Measurements from ENCODE around the gene INO80E.
"Not testable (repeated sequence)": the region's sequence is repeated elsewhere in the genome, so short reads cannot be mapped to it uniquely, and the experiment has no call there.

INO80E gene

GRCh38 chr16:30010844-30011713 lies 15.0 kb downstream of the INO80E start, which contains the start of gene DOC2A:
Gene DOC2A (minus strand): TSS chr16:30011027. CDS start chr16:30010222, 805 bp downstream.
- DNase-seq, result peak; percentile 71

DNA sequence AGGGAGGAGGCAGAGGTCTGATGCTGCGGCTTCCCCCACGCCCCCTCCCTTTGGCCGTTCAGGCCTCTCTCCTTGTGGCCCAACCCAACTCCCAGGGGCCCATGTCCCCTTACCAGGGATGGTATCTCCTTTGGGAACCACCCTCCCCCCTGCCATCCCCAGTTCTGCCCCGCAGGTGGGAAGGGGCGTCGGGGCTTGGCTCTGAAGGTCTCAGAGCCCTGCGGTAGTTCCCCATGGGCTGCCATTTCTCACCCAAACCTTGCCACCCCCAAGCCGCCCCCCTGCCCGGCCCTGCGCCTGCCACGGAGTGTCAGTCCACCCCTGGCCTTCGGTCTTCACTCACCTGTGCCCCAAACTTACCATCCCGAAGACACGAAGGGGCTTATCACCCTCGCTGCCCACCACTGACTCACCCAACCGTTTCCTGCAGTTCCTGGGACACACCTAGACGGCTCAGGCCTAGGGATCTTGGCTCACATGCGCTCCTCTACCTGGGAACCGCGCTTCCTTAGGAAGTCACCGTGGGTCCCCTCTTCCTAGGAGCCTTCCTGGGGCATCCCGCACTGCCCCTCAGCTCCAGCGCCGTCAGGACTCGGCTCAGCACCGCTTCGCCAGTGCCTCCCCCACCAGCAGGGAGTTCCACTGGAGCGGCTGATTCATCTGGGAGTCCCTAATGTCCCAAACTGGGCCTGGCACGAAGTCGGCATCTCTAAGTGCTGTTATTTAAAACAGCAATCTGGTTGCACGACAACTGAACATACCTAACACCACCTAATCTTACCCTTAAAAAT lies 15.9 kb downstream of the INO80E start:
- DNase-seq, result no peak

DNA sequence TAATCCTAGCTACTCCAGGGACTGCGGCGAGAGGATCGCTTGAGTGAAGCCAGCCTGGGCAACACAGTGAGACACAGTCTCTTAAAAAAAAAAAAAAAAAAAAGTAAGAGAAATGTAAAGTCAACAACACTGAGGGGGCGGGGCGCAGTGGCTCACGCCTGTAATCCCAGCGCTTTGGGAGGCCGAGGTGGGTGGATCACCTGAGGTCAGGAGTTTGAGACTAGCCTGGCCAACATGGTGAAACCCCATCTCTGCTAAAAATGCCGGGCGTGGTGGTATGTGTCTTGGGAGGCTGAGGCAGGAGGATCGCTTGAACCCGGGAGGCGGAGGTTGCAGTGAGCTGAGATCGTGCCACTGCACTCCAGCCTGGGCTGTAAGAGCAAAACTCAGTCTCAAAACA lies 16.6 kb downstream of the INO80E start:
- DNase-seq, result not testable (repeated sequence)

DNA sequence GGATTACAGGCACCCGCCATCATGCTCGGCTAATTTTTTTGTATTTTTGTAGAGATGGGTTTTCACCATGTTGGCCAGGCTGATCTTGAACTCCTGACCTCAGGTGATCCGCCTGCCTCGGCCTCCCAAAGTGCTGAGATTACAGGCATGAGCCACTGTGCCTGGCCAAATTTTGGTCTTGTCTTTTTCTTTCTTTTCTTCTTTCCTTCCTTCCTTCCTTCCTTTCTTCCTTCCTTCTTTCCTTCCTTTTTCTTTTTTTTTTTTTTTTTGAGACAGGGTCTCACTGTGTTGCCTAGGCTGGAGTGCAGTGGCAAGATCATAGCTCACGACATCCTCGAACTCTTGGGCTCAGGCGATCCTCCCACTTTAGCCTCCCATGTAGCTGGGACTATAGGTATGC lies 19.4 kb downstream of the INO80E start:
- DNase-seq, result not testable (repeated sequence)

GRCh38 chr16:30016555-30017276 lies 20.7 kb downstream of the INO80E start:
- DNase-seq, result no peak

DNA sequence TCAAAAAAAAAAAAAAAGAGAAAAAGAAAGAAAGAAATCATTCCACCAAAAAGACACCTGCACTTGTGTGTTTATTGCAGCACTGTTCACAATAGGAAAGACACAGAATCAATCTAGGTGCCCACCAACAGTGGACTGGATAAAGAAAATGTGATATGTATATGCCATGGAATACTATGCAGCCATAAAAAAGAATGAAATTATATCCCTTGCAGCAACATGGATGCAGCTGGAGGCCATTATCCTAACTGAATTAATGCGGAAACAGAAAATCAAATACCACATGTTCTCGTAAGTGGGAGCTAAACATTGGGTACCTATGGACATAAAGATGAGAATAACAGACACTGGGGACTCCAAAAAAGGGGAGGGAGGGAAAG lies 21.2 kb downstream of the INO80E start:
- no peak for DNase-seq

DNA sequence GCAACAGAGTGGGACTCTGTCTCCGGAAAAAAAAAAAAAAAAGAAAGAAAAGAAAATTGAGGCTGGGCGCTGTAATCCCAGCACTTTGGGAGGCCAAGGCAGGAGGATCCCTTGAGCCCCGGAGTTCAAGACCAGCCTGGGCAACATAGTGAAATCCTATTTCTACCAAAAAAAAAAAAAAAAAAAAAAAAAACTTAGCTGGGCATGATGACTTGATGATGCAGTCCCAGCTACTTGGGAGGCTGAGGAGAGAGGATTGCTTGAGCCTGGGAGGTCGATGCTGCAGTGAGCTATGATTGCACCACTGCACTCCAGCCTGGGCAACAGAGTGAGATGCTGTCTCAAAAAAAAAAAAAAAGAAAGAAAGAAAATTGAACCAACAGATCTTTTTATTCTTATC lies 21.9 kb downstream of the INO80E start:
- DNase-seq, result not testable (repeated sequence)

DNA sequence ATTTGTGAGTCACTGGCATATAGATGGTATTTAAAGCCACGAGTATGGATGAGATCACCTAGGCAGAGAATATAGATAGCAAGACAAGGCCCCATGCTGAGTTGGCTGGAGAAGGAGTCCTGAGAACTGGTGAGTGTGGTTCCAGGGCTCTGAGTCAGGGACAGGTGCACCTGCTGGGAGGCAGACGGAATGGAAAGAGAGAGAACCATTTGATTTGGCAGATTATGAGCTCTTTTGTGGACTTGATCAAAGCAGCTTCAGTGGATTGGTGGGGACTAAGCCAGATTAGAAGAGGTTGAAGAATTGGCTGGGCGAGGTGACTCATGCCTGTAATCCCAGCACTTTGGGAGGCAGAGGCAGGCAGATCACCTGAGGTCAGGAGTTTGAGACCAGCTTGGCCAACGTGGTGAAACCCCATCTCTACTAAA lies 22.7 kb downstream of the INO80E start:
- DNase-seq, result no peak

- no peak for DNase-seq
Measured at GRCh38 chr16:30022887-30023286, 26.8 kb downstream of the INO80E start, which contains the start of gene C16orf92. Gene C16orf92 (plus strand): TSS chr16:30023198. CDS start chr16:30023341, 143 bp downstream.

DNA sequence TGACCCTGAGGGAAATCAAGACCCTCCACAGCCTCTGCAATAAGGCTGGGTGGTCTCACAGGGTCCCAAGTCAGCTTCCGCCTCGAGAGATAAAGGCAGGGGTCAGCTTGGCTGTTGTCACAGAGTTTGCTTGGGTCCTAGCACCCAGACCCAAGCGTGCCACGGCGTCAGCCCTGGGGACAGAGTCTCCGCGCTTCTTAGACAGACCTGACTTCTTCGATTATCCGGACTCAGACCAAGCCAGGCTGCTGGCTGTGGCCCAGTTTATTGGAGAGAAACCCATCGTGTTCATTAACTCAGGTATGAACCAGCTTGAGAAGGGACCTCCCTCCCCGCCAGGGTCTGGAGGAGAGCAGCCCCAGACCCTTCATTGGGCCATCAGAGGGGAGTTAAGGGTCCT lies 27.5 kb downstream of the INO80E start:
- DNase-seq, result no peak

- no peak for DNase-seq
Measured at GRCh38 chr16:30024451-30024850, 28.4 kb downstream of the INO80E start.

GRCh38 chr16:30025156-30025555 lies 29.1 kb downstream of the INO80E start:
- no peak for DNase-seq

GRCh38 chr16:30025574-30025973 lies 29.5 kb downstream of the INO80E start:
- DNase-seq, result no peak

DNA sequence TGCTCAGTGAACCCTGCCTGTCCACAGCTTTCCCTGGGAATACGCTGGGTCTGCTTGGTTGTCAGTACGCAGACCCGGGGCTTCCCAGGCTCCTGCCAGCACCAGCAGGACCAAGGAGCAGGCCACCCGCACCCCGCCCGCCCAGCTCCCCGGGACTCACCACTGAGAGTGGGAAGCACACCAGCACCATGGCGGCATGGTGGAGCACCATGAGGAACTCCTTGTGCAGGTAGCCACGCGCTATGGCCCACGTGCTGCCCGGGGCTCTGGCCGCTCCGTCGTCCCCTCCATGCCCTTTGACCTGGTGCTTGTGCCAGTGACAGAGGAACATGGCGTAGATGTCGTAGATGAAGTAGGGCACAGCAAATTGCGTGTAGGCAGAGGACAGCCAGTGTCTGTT lies 30.4 kb downstream of the INO80E start:
- DNase-seq, result no peak

DNA sequence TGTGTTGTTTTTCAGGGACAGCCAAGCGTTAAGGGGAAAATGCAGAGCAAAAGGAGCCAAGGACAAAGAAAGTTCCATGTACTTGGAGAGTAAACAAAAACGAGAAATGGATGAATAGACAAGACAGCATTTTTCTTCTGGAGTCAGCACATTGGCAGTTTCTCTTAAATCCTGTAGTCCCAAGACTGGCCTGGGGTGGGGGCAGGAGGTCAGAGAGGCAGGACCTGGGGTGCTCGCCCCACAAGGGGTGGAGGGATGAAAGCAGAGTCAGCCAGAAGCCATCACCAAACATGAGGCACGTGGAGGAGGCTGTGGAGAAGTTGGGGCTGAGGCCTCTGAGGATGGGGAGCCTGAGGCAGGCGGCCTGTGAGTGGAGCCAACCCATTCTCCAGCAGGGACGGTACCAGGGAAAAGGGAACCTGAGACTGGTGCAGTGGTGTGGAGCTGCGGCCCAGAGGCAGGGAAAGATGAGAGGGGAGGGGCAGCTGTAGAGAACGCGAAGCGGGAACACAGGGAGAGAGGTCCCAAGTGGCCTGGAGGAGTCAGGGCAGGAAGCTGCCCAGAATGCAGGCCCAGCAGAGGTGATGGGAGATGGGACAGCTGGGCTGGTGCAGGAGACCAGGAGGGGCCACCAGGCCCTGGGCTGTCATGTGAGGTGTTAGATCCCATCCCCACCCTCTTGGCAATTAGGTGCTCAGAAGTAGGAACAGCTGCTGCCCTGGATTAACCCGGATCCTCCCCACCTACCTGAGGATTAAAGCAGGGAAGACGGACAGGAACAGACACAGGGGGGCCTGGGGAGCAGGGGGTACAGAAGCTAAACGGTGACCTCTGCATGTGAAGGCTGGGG lies 31.8 kb downstream of the INO80E start:
- DNase-seq, result no peak

DNA sequence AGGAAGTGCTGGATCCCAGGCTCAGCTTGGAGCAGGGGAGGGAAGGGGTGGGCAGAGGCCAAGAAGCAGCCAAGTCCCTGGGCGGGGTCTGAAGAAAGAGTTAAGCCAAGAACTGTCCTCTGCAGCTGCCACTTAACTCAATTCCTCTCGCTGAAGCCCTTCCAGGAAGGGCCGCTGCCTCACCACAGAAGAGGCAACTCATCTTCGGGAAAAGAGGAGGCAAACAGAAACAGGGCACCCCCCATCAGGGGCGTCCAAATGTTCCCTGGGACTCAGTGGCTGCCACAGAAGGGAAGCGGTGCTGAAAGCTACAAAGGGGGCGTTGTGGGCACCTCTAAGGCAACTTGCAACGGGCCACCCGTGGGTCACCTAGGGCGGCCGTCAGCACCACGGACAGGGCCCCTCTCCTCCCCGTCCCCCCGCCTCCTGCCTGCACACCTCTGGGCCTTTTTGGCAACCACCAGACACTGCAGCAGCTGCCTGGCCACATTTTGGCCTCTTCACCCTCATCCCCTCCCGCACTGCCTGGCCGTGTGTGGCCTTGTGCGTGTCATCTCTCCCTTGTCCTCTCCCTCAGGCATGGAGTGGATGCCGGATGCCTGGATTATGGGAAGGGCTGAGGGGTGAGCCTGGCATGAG lies 32.5 kb downstream of the INO80E start:
- no peak for DNase-seq

DNA sequence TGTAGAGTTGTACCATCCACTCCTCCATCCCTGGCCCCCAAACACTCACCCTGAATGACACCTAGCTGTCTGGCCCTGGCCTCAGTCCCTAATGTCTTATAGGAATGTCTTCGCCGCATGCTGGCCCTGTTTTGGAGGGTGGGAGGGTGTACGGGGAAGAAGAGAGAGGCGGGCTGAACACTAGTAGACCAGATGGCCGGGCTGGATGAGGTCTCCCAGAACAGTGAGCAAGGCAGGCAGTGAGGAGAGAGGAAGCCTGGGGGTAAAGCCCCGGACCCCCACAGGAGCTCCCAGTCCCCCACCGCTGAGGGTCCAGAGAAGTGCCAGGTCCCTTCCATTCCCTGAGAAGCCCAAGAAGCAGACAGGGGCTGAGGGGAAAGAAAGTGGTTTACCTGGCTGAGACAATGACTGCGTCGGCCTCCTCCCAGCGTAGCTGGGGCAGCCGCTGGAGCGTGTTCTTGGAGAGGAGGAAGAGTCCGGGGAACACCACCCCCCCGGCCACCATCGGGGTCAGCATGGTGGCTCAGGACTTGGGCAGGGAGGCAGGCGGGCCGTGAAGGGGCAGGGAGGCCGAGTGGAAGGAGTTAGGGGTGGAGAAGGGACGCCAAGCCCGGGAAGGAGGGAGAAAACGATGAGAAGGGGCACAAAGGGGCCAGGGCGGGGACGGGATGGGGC lies 34.1 kb downstream of the INO80E start:
- DNase-seq, result no peak

DNA sequence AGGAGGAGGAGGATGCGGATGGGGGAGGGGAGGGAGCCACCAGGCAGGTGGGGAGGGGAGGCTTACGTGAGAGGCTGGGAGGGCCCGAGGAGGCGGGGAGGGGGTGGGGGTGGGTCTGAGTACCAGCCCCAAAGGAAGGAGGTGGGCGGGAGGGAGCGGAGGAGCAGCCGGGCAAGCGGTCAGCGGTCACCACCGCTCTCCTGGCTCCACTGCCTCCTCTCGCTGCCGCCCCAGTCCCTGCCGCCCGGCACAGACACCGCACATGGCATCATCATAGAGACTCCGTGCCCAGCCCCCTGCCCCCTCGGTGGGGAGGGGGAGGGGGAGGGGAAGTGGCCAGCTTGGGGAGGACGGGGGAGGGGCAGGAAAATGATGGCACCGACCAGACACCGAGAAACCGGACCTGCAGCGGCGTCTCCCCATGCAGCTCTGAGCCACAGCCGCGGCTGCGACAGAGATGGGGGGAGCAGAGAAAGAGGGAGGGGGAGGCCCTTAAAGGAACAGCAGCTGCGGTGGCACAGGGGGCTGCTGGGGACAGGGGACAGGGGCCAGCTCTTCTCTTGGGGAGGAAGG lies 34.9 kb downstream of the INO80E start, which contains the start of gene TLCD3B:
TLCD3B (minus strand) TSS at position 431 of the 573 bp plus-strand sequence. CDS start 744 bp downstream, outside the sequence.
- no peak for DNase-seq

DNA sequence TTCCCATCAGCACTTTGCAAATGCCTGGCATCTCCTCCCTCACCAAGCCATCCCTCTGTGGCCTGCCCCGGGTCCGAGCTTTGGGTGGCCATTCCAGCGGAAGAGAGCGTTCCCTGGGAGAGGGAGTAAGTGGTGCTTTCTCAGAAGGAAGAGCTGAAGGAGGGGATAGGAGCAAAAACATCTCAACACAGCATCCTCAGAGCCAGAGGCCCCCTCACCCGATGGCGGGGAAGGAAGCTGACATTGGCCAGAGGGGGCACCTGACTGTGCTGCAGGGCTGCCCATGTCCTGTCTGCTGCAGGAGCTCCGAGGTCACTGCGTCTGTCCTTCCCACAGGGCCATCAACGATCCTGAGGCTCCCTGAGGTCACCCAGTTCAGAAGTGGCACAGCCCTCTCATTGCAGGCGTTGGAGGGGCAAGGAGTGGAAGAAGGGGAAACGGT lies 35.5 kb downstream of the INO80E start:
- no peak for DNase-seq

- peak; percentile 84 for DNase-seq
Measured at GRCh38 chr16:30032083-30032819, 36.2 kb downstream of the INO80E start.
